ENCODE results near the gene TPST1.
"Not testable (repeated sequence)": the region's sequence is repeated elsewhere in the genome, so short reads cannot be mapped to it uniquely, and the experiment has no call there.

TPST1 gene

GRCh38 chr7:66187905-66188304, 17.2 kb upstream of the TPST1 start:
- DNase-seq (ENCODE audit: low read depth in 2 of 2, low spot score in 1 of 2) = no peak

DNA sequence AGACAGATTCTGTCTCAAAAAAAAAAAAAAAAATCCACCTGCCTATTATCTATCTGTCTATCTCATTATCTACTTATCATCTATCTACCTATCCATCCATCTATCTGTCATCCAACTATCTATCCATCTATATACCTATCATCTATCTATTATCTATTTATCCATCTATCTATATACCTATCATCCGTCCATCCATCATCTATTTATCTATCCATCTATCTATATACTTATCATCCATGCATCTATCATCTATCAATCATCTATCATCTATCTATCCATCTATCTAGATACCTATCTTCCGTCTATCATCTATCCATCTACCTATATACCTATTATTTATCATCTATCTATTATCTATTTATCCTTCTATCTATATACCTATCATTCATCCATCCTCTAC, 16.5 kb upstream of the TPST1 start:
- DNase-seq (ENCODE audit: low read depth in 2 of 2, low spot score in 1 of 2) = no peak

- no peak for DNase-seq (ENCODE audit: low read depth in 2 of 2, low spot score in 1 of 2)
These were observed 15.2 kb upstream of the TPST1 start for GRCh38 chr7:66189695-66190503.

DNA sequence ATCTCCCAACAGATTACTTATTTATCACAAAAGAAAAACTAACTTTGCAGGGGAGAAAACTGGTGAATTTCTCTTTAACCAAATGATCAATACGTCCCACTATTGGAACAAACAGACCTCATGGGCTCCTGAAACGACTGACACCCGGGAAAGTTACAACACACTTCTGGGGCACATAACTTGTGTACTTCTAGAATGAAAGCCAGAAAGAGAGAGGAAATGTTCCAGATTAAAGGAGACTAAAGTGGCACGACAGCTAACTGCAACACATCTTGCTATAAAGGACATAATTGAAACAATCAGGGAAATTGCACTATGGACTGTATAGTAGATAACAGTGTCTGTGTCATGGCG, 14.7 kb upstream of the TPST1 start:
- no peak for DNase-seq (ENCODE audit: low read depth in 2 of 2, low spot score in 1 of 2)

GRCh38 chr7:66193146-66193725, 11.9 kb upstream of the TPST1 start:
- no peak for DNase-seq (ENCODE audit: low read depth in 2 of 2, low spot score in 1 of 2)

GRCh38 chr7:66198469-66198868, 6.7 kb upstream of the TPST1 start:
- DNase-seq (ENCODE audit: low read depth in 2 of 2, low spot score in 1 of 2) = no peak

DNA sequence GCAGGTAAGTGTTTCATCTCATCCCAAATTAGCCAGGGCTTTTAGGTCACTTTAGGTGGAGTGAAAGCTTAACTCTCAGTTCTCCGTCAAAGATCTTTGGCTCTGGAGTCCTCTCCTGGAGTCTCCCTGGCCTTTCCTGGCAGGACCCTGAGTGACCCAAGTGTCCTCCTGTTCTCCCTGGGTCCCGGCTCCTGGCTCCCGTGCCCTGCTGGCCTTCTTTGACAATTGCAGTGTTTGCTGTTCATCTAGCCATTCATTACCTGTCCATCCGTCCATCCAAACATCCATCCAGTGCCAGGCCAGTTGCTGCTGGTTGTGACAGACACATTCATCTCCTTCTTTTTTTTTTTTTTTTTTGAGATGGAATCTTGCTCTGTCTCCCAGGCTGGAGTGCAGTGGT, 6.2 kb upstream of the TPST1 start:
- no peak for DNase-seq (ENCODE audit: low read depth in 2 of 2, low spot score in 1 of 2)

DNA sequence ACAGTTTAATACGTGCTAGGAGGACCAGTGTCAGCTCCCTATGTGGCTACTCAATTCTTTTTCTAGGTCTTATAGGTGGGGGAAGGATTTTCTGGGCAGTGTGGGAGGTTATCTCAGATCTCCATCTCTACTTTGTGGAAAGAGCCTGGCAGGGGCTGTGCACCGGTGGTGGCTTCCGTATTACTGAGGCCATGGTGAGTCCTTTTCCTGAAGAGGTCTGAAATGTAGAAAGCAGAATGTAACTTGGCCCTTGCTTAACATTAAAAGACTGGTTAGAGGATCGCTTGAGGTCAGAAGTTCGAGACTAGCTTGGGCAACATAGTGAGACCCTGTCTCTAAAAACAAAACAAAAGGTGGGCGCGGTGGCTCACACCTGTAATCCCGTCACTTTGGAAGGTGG, 2.7 kb upstream of the TPST1 start:
- DNase-seq (ENCODE audit: low read depth in 2 of 2, low spot score in 1 of 2) = no peak

DNA sequence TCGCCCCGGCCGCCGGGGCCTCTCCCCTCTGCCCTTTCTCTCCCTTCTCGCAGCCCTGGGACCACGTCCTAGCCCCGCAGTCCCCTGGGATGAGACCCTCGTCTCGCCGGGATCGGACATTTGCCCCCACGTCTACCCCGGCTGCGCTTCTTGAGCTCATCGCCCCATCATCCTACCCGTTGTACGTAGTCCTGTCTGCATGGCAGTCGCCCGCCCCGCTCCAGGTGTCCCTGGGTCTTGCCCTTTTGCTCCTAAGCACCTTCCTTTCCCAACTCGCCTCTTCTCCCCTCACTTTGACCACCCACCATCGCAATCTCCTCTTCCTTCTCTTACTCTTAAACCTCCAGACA, 582 bp downstream of the TPST1 start:
- no peak for DNase-seq (ENCODE audit: low read depth in 2 of 2, low spot score in 1 of 2)

DNA sequence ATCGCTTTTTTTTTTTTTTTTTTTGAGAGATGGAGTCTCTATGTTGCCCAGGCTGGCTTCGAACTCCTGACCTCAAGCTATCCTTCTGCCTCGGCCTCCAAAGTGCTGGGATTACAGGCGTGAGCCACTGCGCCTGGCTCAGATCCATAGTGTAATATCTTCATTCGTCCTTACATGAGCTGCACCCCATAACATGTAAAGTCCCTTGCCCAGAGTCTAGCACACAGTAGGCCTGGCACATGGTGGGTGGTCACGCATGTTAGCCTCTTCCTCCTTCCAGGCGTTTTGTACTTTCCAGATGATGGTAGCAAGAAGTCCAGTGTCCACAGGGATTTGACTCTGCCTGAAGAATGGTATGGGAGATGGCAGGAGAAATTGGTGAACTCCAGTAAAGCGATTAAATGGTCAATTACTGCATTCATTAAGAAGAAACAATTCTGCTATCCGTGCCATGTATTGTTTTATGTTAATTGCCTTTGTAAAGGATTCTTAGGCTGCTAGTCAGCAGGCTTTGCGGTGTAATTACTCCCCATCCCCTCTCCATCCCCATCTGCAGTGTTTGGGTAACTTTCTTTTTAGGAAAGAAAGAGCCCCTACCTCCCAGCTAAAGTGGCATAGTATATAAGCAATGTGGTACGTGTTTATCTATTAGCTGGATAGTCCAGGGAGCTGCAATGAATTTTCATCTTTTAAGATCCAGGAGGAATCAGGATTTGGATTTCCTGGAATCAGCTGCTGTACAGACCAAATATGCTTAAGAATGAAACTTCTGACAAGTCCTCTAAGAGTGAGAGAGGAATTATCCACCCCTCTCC, 1.2 kb downstream of the TPST1 start:
- DNase-seq (ENCODE audit: low read depth in 2 of 2, low spot score in 1 of 2) = no peak

- DNase-seq (ENCODE audit: low read depth in 2 of 2, low spot score in 1 of 2) = no peak
These were observed 1.8 kb downstream of the TPST1 start for GRCh38 chr7:66206934-66207240.

DNA sequence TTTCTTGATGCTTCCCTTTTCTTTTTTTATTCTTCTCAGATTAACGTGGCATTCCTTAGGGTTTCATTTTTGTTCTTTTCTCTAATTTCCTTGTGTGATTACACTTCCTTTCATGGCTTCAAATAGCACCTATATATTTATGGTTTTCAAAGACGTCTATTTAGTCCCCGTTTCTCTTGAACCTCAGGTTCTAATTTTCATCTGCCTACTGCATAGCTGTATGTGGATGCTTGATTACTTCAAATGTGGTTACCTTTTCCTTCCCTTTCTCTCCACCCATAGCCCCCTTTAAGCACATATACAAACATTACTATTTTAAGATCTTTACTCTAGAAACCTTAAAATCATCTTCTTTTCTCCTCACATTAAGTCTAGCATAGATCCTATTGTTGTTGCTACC, 2.4 kb downstream of the TPST1 start:
- no peak for DNase-seq (ENCODE audit: low read depth in 2 of 2, low spot score in 1 of 2)

GRCh38 chr7:66211429-66211828, 6.3 kb downstream of the TPST1 start:
- DNase-seq (ENCODE audit: low read depth in 2 of 2, low spot score in 1 of 2) = no peak

GRCh38 chr7:66213637-66214036, 8.5 kb downstream of the TPST1 start:
- no peak for DNase-seq (ENCODE audit: low read depth in 2 of 2, low spot score in 1 of 2)

DNA sequence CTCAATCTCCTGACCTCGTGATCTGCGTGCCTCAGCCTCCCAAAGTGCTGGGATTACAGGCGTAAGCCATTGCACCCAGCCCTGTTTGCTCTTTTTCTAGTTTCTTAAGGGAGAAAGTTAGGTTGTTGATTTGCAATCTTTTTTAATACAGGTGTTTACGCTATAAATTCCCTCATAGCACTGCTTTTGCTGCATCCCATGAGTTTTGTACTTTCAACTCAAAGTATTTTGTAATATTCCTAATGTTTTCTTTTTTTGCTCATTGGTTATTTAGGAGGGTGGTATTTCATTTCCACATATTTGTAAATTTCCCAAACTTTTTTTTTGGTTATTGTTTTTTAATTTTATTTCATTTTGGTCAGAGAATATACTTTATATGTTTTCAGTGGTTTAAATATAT, 11.6 kb downstream of the TPST1 start:
- no peak for DNase-seq (ENCODE audit: low read depth in 2 of 2, low spot score in 1 of 2)

- DNase-seq (ENCODE audit: low read depth in 2 of 2, low spot score in 1 of 2) = no peak
These were observed 14.7 kb downstream of the TPST1 start for GRCh38 chr7:66219805-66220204.

DNA sequence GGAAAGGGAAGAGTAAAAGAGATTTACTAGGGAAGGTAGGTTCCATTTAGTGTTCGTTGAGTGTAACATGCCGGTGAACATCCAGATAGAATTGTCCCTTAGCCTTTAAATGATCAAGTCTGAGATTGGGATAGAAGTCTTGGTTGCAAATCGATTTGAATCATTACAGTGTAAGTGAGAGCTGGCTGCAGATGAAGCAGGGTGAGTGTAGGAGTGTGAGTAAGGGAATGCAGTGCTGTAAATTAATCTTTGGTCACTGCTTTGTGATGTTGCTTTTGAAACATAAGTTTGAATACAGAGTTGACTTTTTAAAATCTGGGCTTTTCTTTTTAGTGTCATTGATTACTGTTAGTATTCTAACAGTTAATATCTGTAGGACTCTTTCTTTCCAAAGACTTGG, 16.3 kb downstream of the TPST1 start:
- DNase-seq (ENCODE audit: low read depth in 2 of 2, low spot score in 1 of 2) = no peak

GRCh38 chr7:66227808-66228207, 22.7 kb downstream of the TPST1 start:
- no peak for DNase-seq (ENCODE audit: low read depth in 2 of 2, low spot score in 1 of 2)

DNA sequence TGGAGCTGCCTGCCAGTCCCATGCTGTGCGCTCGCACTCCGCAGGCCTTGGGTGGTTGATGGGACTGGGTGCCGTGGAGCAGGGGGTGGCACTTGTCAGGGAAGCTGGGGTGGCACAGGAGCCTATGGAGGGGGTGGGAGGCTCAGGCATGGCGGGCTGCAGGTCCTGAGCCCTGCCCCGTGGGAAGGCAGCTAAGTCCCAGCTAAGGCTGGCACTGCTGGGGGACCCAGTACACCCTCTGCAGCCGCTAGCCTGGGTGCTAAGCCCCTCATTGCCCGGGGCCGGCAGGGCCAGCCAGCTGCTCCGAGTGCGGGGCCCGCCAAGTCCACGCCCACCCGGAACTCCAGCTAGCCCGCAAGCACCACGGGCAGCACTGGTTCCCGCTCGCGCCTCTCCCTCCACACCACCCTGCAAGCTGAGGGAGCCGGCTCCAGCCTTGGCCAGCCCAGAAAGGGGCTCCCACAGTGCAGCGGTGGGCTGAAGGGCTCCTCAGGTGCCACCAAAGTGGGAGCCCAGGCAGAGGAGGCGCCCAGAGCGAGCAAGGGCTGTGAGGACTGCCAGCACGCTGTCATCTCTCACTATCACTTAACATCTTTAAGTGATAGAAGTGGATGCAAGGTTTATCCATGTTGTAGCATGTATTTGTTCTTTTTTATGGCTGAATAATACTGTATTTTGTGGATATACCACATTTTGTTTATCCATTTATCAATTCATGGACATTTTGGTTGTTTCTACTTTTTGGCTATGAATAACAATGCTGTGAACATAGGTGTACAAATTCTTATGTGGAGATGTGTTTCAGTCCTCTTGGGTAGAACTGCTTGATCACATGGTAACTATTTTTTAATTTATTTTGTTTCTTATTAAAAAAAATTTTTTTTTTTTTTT, 26.4 kb downstream of the TPST1 start:
- not testable (repeated sequence) for DNase-seq (ENCODE audit: low read depth in 2 of 2, low spot score in 1 of 2)

GRCh38 chr7:66233638-66234037, 28.5 kb downstream of the TPST1 start:
- no peak for DNase-seq (ENCODE audit: low read depth in 2 of 2, low spot score in 1 of 2)

GRCh38 chr7:66236713-66237303, 31.7 kb downstream of the TPST1 start:
- DNase-seq (ENCODE audit: low read depth in 2 of 2, low spot score in 1 of 2) = no peak

Data from stimulated activated CD8-positive, alpha-beta memory T cell treated with anti-CD3 and anti-CD28 coated beads, Interleukin-4, amount 100 ng/mL, for 4 hours (primary cell).